ENCODE measurements around the gene TMEM121. TPM values are rescaled to one million over a fixed set of nuclear protein-coding genes. Genes with fewer than 3 reads are reported as not detected.
A peak's percentile ranks its signal among the peaks of the same experiment; 100 is the strongest.
"Not testable (repeated sequence)": the region's sequence is repeated elsewhere in the genome, so short reads cannot be mapped to it uniquely, and the experiment has no call there.

The TMEM121 gene
- total RNA-seq, 4 donors from 2014 or later, result 3.9 to 6.7 (median 5.2) TPM

DNA sequence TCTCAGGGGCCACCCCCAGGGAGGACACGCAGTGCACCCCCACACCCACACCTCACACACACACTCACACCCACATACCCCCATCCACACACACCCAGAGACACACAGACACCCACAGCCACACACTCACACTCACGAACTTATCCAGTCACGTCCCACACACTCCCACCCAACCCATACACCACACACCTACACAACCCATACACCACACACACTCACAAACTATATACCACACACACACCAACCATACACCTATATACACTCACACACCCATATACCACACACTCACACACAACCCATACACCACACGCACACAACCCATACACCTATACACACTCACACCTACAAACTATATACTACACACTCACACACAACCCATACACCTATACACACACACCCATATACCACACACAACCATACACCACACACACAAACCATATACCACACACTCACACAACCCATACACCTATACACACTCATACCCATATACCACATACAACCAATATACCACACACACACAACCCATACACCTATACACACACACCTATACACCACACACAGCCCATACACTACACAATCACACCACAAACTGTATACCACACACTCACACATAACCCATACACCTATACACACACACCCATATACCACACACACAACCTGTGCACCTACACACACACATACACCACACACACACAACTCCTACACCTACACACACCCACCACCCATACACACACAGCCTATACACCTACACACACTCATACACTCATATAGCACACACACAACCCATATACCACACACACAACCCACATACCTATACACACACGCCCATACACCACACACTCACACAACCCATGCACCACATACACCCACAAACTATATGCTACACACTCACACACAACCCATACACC, 42.7 kb downstream of the TMEM121 start:
- no peaks in the 10 kb centered on the region for H3K36me3 ChIP-seq
- H3K27me3 ChIP-seq, result no peaks in the 10 kb centered on the region
- WGBS, 2 donors (ENCODE audit: low coverage in 1 of 2), result 84 to 93% methylated on average over 2 to 4 of the region's 5 CpGs
- no peaks in the 10 kb centered on the region for H3K4me1 ChIP-seq
- TF ChIP-seq POLR2AphosphoS5 (IDR thresholded peaks at IDR 0.05) (no peak), POLR2A (IDR thresholded peaks at IDR 0.05) (no peak)
- H3K27ac ChIP-seq, result no peak overlapping the region
- no peaks in the 10 kb centered on the region for H3K9me3 ChIP-seq
- ATAC-seq, result no peak
- H3K4me3 ChIP-seq, result no peak overlapping the region

DNA sequence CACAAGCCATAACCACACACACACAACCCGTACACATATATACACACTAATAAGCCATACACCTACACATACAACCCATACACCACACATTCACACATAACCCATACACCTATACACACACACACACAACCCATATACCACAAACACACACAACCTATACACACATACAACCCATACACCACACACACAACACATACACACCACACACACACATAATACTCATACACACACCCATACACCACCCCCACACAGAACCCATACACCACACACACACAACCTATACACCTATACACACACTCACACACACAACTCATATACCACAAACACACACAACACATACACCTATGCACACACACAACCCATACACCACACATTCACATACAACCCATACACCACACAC, 44.1 kb downstream of the TMEM121 start:
- no peak for TF ChIP-seq POLR2A (IDR thresholded peaks at IDR 0.05)
- TF ChIP-seq, protein P1, sequence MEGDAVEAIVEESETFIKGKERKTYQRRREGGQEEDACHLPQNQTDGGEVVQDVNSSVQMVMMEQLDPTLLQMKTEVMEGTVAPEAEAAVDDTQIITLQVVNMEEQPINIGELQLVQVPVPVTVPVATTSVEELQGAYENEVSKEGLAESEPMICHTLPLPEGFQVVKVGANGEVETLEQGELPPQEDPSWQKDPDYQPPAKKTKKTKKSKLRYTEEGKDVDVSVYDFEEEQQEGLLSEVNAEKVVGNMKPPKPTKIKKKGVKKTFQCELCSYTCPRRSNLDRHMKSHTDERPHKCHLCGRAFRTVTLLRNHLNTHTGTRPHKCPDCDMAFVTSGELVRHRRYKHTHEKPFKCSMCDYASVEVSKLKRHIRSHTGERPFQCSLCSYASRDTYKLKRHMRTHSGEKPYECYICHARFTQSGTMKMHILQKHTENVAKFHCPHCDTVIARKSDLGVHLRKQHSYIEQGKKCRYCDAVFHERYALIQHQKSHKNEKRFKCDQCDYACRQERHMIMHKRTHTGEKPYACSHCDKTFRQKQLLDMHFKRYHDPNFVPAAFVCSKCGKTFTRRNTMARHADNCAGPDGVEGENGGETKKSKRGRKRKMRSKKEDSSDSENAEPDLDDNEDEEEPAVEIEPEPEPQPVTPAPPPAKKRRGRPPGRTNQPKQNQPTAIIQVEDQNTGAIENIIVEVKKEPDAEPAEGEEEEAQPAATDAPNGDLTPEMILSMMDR (IDR thresholded peaks at IDR 0.05), result no peak
- TF ChIP-seq EP300 (IDR thresholded peaks at IDR 0.05), result no peak
- Histone ChIP-seq H3K36me3 (no peaks in the 10 kb centered on the region), H3K27me3 (no peaks in the 10 kb centered on the region), H3K4me1 (no peaks in the 10 kb centered on the region), H3K4me3 (no peak overlapping the region), H3K27ac (no peak overlapping the region), H3K9me3 (no peaks in the 10 kb centered on the region)
- 89% methylated on average over 1 of the region's 1 CpG for WGBS, 2 donors (ENCODE audit: low coverage in 1 of 2)
- ATAC-seq, result no peak

- H3K9me3 ChIP-seq, H3K36me3 ChIP-seq, H3K27ac ChIP-seq, H3K4me1 ChIP-seq, ATAC-seq, H3K27me3 ChIP-seq, H3K4me3 ChIP-seq: not testable (repeated sequence)
- WGBS, 2 donors (ENCODE audit: low coverage in 1 of 2), result no CpG with 5 or more reads among the region's 21 CpGs
These were observed 45.0 kb downstream of the TMEM121 start for GRCh38 chr14:105571181-105571951.

GRCh38 chr14:105572063-105572462, 45.7 kb downstream of the TMEM121 start:
- not testable (repeated sequence) for H3K27ac ChIP-seq, H3K36me3 ChIP-seq, H3K27me3 ChIP-seq, H3K4me3 ChIP-seq, ATAC-seq, H3K4me1 ChIP-seq, H3K9me3 ChIP-seq
- no CpG with 5 or more reads among the region's 15 CpGs for WGBS, 2 donors (ENCODE audit: low coverage in 1 of 2)

DNA sequence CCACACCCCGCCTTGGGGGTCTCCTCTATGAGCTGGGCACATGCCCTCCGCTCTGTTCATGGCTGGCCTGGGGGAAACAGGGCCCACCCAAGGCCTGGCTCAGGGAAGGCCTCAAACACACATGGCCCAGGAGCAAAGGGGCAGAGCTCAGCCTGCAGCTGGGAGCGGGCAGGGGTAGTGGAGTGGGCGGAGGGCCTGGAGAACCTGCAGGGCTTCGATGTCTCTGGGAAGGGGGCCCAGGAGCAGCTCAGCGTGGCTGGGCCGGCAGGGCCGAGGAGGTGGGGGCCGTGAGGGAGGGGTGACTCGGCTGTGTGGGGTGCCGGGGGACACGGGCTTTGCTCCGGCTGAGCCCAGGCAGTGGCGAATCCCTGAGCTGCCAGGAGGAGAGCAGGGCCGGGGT, 47.5 kb downstream of the TMEM121 start:
- not testable (repeated sequence) for H3K36me3 ChIP-seq, H3K9me3 ChIP-seq, H3K27ac ChIP-seq, H3K4me1 ChIP-seq, H3K27me3 ChIP-seq, H3K4me3 ChIP-seq
- ATAC-seq, result peak; percentile 19
- WGBS, 2 donors (ENCODE audit: low coverage in 1 of 2), result 82% methylated on average over 5 of the region's 15 CpGs; no CpG with 5 or more reads in 1 of the 2 donors

- no CpG with 5 or more reads among the region's 17 CpGs for WGBS, 2 donors (ENCODE audit: low coverage in 1 of 2)
- not testable (repeated sequence) for H3K9me3 ChIP-seq, H3K27ac ChIP-seq, H3K4me1 ChIP-seq, H3K4me3 ChIP-seq, H3K36me3 ChIP-seq, ATAC-seq, H3K27me3 ChIP-seq
These were observed 48.0 kb downstream of the TMEM121 start for GRCh38 chr14:105574411-105574810.

DNA sequence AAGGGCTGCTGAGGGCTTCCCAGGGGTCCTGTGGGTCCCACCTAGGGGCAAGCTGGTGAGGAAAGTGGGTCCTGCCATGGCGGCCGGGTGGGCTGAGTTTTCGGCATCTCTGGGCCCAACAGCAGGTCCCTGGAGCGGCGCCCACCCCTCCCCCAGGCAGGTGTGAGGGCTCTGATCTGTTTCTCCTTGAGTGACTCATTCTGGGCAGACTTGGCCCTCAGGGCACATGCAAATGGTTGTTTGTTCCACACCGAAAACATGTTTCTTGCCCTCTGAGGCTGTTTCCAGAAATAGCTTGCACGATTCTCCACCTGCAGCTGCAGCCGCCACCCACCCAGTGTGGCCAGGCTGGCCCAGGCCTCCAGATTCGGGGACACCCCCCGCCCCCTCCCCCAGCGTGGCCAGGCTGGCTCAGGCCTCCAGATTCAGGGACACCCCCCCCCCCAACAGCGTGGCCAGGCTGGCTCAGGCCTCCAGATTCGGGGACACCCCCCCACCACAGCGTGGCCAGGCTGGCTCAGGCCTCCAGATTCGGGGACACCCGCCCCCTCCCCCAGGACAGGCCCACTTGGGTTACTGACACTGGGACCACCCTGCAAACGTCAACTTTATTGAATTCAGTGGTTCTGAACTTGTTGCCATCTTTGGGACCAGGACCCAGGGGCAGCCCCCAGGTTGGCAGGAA, 48.8 kb downstream of the TMEM121 start:
- H3K9me3 ChIP-seq, ATAC-seq, H3K27me3 ChIP-seq, H3K36me3 ChIP-seq, H3K4me3 ChIP-seq, H3K27ac ChIP-seq, H3K4me1 ChIP-seq: not testable (repeated sequence)
- no CpG with 5 or more reads among the region's 17 CpGs for WGBS, 2 donors (ENCODE audit: low coverage in 1 of 2)
